ENCODE results near the gene GTF2I.
"Not testable (repeated sequence)": the region's sequence is repeated elsewhere in the genome, so short reads cannot be mapped to it uniquely, and the experiment has no call there.

The GTF2I gene

DNA sequence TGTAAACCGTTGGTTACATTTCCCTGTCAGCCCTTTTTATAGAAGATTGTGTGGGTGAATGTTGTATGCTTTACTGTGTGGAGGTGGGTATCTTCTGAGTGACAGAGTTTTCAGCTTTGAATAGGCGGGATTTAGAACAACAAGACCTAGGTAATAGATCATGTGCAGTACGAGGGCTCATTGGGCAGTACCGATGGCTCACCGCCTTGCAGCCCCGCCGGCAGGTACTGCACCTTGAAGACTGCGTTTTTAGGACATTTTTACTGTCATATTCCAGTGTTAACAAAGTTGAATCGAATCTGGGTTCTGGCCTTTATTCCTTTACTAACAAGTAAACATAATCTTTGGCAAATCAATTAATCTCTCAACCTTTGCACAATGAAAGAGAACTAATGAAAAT is 60.4 kb downstream of the GTF2I start:
- no peak for DNase-seq

DNA sequence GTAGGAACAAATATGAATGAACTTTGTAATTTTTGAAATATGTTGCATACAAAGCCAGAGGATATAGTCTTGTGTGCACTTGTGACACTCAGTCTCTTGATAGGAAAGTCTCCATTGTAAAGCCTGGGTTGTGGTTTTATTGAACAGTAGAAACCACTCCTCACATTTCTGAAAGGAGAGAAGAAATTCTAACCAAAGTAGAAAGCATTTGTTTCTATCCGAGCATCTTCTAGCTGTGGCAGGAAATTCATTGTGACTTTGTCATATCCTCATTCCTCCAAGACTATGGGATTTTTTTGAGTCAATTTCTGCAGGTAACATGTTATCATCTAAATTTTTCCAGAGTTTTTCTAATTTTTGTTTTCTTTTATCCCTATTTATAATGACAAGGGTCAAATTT is 60.8 kb downstream of the GTF2I start:
- DNase-seq = no peak

DNA sequence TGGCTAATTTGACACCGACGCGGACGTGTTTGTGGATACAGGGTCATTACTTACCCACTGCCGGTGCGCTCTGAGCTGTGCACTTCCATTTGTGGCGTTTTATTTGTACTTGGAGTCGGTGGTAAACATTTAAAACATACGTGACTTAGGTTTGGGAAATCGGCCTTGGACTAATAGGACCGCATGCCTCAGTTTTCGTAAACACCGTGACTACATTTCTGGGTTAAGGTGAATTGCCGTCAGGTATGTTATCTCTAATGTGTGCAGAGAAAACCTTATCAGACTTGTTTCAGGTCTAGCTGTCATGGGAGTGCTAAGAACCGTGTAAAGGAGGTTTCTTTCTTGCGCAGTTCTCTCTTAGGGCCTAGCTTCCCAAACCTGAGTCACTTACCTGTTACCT is 64.6 kb downstream of the GTF2I start:
- no peak for DNase-seq

DNA sequence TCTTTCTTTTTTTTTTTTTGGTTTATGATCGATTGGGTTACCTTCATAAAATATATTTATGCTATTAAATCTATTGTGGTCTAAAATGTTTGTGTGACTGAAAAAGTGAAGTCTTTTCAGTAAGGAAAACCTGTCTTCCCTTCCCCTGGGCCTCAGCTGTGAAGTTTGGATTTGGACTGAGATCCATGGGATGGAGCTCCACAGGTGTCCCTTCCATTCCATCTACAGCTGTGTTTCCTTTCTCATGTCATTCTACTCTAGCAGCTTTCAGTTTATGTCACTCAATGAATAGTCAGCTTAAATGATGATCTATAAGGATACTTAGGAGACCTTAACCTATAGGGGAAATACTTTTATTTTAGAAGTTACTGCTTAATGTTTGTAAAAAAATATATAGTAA is 68.3 kb downstream of the GTF2I start:
- no peak for DNase-seq

DNA sequence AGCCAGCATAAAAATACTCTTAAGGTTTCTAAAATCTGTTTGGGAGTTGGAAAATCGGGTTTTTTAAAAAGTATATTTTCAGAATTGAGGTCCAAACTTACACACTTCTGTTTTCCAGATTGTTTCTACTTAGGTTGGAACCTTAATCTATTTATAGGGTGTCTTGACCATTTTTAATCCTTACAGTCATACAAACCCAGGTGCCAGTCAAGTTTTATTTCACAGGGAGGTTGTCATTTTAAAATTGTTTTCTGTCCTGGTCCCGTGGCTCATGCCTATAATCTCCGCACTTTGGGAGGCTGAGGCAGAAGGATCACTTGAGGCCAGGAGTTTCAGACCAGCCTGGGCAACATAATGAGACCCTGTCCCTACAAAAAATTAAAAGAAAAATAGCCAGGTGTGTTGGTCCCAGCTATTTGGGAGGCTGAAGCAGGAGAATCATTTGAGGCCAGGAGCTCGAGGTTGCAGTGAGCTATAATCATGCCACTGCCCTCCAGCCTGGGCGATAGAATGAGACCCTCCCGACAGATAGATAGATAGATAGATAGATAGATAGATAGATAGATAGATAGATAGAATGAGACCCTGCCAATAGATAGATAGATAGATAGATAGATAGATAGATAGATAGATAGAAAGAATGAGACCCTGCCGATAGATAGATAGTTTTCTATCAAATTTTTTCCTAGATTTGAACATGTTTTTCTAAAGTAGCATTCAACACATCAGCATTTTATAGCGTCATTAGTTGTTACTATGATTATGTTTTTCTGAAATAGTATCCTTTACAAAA is 69.0 kb downstream of the GTF2I start:
- no peak for DNase-seq

DNA sequence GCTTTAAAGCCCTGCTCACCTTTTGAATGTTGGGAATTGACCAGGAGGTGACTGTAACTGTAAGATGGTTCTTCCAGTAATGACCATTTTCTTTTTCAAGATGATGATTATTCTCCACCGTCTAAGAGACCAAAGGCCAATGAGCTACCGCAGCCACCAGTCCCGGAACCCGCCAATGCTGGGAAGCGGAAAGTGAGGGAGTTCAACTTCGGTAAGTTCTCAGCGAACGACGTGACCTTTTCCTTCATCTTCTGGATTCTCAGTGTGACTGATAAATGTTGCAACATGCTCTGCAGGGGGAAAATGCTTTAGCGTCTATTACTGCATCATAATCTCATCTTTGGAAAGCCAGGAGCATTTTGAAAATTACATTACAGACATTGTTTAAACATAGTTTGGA is 71.2 kb downstream of the GTF2I start:
- DNase-seq = not testable (repeated sequence)

DNA sequence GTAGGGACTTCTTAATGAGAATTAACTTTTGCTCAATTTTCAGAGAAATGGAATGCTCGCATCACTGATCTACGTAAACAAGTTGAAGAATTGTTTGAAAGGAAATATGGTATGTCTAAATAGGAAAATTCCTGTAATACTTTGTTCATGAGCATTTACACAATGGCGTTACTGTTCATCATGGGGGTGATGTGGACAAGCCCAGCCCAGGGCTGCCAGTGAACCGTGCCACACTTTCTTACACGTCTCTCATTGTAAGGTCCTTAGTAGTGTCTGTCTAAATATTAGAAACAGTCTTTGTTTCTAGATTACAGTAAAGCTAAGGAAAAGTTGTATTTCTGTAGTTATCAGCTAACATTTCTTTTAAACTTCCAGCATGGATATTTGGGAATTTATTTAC is 72.7 kb downstream of the GTF2I start:
- DNase-seq = not testable (repeated sequence)

DNA sequence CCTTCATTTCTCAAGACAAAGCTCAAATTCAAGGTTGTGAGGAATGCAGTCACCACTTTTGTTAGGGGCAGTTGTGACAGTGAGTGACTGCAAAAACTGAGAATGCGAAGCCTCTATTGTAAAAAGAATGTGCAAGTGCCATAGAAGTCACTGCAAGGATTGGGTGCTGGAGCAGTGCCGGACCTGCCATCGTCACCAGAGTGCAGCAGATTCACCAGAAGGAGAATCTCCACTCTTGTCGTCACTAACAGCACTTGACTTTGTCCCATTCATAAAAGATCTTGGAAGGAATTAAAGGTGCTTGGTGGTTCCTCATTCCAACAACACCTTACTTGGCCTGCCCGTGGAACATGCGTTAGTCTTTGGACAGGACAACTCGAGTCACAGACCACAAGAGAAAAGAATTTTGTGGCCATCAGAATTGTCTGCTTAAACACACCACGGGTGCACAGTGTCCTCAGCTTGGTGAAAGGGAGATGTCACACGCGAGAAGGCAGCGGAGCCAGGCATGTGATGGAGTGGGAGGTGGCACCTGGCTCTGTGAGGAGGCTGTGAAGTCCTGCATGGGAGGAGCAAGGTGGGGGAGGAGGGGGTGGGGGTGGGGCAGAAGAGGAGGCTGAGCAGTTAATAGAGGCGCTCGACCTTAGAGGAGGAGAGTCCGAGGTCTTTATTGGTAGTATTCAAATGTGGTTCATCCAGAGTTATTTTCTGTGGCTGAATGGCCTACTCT is 82.6 kb downstream of the GTF2I start:
- DNase-seq = not testable (repeated sequence)

DNA sequence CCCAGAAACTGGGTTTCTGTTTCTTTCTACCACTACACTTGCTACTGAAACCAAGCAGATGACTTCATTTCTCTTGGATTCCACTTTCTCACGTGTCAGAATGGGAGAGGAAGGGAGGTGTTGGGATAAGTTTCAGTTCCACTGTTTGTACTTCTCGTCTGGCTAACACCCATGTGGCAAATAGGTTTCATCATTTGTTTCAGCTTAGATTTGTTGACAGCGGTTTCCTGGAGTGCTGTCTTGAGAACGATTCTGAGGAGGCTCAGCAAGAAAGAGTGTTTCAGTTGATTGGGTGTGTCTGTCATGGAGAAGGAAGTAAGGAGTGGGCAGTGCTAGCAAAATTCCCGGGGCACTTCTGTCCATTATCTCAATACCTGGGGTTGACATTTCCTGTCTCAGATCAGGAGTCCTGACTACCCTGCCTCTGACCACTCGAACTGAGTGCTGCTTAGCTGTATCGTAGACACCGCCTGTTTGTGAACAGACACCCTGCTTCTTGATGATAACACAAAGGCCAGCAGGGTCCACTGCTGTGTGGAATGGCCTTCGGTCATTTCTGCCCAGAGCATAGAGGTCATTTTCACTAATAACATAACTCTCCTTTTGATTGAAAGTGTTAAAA is 86.5 kb downstream of the GTF2I start:
- DNase-seq = not testable (repeated sequence)

DNA sequence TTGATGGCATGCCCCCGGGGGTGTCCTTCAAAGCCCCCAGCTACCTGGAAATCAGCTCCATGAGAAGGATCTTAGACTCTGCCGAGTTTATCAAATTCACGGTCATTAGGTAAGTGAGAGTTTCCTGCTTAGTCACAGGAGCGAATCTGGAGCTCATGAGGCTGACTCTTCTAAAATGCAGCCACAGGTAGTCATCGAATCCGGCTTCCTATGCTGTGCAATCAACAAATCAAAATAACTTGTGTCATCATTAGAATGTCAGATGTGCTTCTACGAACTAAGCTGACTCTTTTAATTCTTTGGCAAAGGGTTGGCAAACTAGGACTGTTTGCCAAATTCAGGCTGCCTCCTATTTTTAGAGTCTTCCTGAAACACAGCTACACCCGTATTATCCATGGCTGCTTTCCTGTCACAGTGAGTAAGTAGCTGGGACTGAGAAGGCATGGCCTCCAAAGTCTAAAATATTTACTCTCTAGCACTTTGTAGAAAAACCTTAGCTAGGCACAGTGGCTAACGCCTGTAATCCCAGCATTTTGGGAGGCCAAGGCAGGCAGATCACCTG is 96.5 kb downstream of the GTF2I start:
- DNase-seq = not testable (repeated sequence)

DNA sequence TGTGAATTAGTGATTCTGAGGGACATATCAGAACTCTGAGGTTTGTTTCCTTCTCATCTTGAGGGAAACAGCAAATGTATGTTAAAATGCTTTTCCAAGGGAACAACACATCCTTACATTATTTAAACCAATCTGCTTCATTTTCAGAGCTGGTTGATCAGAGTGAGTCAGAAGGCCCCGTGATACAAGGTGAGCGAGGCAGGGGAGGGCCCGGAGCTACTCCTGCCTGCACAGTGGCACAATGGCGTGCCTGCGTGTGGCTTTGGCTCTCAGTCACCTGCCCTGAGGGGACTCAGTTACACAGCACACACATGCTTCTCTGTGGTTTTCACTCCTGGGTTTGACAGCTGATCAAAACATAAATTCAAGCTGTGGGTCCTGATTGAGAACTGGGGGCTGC is 99.2 kb downstream of the GTF2I start:
- DNase-seq = not testable (repeated sequence)

DNA sequence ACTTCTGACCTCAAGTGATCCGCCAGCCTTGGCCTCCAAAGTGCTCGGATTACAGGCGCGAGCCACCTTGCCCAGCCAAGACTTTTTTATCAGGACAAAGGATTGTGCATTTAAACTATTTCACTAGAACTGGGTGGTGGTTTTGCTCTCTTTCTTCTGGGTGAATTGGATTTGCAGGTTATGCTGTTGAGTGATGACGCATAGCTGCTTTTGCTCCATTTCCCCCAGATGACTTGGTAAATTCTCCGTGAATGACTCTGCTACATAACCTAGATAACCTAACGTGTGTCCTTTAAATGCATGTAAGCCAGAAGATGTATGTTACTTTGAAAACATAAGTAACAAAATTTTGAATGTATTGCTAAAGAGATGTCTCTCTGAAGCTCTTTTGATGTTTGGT is 100.8 kb downstream of the GTF2I start:
- not testable (repeated sequence) for DNase-seq

DNA sequence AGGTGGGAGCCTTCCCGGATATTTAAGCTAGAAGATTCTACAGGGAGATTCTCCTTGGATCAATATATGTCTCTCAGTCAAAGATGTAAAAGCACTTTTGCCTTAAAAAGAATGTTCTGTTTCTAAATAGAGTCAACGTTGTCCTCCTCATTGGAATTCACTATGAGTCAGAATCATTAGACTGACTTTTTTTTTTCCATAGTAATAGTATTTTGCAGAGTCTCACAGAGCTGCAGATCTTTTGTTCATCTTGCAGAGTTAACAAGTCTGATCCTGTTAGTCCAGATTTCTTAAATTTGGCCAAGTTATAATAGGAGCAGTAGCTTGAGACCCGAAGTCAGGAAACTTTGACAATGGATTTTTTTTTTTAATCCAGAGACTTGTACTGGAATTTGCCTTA is 101.5 kb downstream of the GTF2I start:
- DNase-seq = not testable (repeated sequence)

DNA sequence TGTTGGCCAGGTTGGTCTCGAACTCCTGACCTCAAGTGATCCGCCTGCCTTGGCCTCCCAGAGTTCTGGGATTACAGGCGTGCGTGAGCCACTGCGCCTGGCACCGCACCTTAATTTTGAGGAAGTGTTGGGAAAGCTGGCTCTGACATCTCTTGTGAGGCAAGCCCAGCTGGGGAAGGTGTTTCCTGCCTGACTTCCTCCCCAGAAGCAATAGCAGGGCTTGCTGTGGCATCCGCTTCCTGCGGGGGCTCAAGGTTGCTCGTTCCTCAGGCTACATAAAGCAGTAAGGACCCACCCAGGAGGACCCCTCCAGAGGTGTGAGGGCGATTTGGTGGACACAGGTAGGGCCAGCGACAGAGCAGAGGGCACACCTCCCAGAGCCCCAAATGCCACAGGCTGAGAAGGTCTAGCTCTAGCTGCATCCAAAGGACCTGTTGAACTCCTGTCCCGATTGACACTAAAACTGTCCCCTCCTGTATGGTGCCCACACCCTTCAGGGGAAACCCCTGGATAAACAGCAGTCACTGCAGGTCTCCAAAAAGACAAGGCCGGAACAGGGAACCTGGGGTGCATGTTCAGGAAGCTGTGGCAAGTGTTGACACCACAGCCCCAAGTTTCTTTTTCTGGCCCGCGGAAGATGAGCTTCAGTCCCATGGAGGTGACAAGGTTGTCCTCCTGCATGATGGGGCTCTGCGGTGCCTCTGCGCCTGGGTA is 107.8 kb downstream of the GTF2I start:
- DNase-seq = not testable (repeated sequence)

DNA sequence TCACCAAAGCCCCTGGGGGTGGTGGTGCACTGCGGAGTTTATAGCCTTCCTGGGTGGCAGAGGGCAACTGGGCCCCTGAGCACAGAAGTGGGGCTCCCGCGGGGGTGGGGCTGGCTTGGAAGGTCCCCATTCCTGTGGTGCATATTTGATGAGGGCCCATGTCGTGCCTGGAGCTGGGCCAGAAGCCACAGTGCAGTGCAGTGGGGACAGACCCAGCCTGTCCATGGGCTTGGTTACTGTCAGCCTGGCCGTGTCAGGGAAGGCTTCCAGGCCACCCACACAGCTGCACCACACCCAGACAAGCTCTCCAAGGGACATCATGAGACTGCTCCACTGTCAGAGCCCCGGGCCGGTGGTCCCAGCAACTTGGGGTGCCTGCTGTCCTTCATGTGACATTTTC is 109.0 kb downstream of the GTF2I start:
- not testable (repeated sequence) for DNase-seq

DNA sequence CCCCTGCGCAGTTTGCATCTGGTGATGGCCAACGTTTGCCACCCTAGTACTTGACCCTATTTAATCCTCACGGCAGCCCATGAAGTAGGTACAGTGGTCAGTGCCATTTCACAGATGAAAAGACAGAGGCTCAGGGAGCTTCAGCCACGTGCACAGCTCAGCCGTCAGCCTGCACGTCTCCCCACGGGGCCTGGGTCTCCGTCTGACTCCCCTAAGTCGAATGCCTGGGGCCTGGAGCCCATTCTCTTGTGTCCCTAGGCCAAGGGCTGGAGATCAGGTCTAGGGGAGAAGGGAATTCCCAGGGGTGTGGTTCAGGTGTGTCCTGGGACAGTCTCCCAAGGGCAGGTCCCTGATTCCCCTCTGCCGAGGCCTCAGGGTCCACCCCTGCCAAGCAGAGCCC is 109.5 kb downstream of the GTF2I start:
- not testable (repeated sequence) for DNase-seq

DNA sequence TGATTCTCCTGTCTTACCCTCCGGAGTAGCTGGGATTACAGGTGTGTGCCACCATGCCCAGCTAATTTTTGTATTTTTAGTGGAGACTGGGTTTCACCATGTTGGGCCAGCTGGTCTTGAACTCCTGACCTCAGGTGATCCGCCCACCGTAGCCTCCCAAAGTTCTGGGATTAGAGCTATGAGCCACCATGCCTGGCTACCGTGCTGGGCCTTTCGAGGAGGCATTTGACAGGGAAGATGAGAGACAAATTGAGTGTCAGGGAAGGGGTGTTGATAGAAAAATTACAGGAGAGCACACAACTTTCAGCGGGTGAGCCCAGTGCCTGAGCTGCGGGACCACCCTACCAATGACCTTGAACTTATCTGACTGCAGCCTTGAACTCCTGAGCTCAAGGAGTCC is 112.5 kb downstream of the GTF2I start:
- not testable (repeated sequence) for DNase-seq

DNA sequence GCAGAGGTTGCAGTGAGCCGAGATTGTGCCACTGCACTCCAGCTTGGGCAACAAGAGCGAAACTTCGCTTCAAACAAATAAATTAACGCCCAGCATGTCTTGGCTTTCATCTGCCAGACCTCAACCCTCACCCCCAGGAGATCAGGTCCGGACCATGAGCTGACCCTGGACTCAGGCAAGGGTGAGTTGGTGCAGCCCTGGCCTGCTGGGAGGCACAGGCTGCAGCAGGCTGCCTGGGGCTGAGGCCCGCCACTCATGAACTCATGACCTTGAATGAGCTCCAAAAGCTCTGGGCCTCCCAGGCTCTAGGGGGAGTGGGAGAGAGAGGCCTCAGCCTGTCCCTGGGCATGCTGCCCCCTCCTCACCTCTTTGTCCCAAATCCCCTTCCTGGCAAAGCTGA is 114.6 kb downstream of the GTF2I start:
- not testable (repeated sequence) for DNase-seq

DNA sequence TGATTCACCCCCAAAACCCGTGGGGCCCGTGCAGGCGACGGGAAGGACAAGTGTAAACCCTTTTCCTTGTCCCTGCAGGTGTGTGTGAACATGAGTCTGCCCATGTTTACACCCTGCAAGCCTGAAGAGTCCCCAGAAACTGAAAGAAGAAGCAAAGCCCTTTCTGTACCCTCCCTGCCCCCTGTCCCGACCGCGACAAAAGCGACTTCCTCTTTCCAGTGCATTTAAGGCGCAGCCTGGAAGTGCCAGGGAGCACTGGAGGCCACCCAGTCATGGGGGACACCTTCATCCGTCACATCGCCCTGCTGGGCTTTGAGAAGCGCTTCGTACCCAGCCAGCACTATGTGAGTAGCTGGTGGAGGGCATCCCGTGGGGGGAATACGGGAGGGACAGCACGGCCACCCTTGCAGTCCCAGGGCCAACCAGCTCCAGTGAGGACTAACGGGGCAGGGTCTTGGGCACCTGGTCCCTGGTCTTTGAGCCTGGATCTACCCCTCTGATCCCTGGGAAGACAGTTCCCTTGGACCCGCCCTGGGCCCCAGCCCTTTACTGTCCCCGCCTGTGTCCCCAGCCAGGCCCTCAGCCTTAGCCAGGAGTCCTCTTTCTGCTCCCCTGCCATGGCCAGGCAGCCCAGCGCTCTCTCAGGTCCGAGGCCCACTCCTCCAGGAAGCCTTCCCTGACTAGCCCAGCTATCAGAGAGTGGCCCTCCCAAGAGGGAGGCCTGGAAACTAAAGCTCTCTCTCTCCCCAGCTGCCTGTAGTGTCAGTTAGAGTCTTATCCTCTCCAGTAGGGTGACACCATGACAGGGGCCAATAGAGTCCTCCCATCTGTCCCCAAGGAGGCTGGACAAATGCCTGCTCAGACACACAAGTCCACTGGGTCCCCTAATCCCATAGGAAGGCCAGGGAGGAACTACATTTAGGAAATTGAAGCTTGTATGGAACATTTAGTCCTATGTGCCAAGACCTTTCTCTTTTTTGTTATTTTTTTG is 116.5 kb downstream of the GTF2I start, which contains the start of gene NCF1:
Gene NCF1 (plus strand): TSS at position 252 of the 991 bp plus-strand sequence. CDS start 21 bp downstream, at position 273.
- DNase-seq = not testable (repeated sequence)

DNA sequence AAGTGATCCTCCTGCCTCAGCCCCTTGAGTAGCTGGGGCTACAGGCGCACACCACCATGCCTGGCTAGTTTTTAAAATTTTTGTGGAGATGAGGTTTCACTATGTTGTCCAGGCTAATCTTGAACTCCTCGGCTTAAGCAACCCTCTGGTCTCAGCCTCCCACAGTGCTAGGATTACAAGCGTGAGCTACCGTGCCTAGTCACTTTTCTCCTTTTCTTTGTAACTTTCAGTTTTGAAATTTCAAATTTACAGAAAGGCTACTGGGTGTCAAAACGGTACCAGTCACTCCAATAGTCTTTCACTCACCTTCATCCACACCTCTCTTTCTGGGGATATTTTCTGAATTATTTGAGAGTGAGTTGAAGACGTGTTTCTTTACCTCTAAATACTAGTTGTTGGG is 117.6 kb downstream of the GTF2I start:
- not testable (repeated sequence) for DNase-seq

DNA sequence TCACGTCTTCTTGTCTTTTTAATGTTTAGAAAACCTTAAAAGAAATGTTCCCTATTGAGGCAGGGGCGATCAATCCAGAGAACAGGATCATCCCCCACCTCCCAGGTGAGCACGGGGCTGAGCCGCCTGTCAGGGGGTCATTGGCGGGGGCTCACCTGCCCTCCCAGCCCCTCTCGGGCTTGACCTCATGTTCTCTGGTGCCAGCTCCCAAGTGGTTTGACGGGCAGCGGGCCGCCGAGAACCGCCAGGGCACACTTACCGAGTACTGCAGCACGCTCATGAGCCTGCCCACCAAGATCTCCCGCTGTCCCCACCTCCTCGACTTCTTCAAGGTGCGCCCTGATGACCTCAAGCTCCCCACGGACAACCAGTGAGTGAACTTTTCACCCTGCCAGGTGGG is 121.5 kb downstream of the GTF2I start:
- not testable (repeated sequence) for DNase-seq
